ENCODE results near the gene ELOB. TPM values are rescaled to one million over a fixed set of nuclear protein-coding genes. Genes with fewer than 3 reads are reported as not detected.
A peak's percentile ranks its signal among the peaks of the same experiment; 100 is the strongest.
"Not testable (repeated sequence)": the region's sequence is repeated elsewhere in the genome, so short reads cannot be mapped to it uniquely, and the experiment has no call there.

Gene ELOB
- polyA plus RNA-seq, 3 donors from 2014 or later = 252 to 523 (median 328) TPM

DNA sequence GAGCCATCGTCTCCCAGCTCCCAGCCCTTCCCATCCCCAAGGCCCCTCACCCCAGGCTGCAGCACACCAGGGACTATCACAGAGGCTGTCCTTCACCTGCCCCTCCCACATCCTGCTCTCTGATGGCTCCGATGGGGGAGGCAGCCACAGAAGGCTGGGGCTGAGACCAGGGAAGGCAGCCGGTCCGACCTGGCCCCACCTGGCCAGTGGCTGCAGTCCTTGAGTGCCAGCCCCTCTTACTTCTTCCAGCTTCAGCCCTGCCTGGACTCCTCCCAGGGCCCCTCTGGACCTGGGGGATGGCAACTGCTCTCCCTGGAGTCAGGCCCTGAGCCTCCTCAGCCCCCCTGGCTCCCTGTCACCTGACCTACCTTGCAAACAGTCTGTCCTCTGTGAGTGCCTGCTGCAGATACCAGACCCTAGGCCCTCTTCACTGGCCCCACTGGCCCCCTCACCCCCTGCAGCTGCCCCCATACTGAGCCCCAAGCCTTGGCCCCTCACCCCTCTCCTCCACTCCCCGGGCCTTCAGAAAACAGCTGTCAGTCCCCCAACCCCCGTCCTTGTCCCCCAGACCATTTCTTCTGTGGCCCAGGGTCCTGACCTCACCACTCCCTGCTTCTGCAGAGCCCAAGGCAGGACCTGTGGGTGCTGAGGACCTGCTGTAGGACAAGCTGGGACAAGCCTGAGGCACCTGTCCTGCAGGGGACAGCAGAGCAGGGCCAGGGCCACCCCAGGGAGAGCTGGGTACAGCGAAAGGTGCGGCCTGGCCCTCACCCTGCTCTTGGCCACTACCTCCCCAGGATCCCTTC, 37.3 kb downstream of the ELOB start:
- peaks cover 0 to 3% (median 2%) of the 10 kb centered on the region in 3 donors for H3K27me3 Mint-ChIP-seq (ENCODE audit: low read depth in 3 of 3)
- no peak for DNase-seq
- no peaks in the 10 kb centered on the region for H3K9me3 Mint-ChIP-seq
- H3K4me3 Mint-ChIP-seq = no peak overlapping the region
- no peaks in the 10 kb centered on the region for H3K36me3 Mint-ChIP-seq
- no peak overlapping the region for H3K27ac Mint-ChIP-seq
- no peaks in the 10 kb centered on the region for H3K4me1 Mint-ChIP-seq

DNA sequence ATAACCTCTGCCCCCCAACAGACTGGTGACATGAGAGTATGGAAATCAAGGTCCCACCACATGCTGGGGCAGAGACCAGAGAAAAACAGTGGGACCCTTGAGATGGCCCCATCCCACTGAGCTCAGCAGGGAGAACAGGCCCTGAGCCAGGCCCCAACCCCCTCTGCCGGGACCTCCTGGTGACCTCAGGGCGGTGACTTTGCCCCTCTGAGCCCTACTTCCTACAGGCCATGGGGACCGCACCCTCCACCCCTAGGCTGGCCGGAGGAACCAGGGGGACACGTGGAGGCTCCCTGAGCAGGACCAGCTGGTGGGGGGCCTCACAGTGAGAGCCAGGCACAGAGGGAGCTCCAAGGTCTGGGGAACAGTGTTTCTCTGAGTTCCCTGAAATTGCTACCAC, 38.5 kb downstream of the ELOB start:
- no peak overlapping the region for H3K4me3 Mint-ChIP-seq
- DNase-seq = no peak
- H3K9me3 Mint-ChIP-seq = no peaks in the 10 kb centered on the region
- H3K27ac Mint-ChIP-seq = no peak overlapping the region
- H3K36me3 Mint-ChIP-seq = no peaks in the 10 kb centered on the region
- peaks cover 0 to 3% (median under 1%) of the 10 kb centered on the region in 3 donors for H3K27me3 Mint-ChIP-seq (ENCODE audit: low read depth in 3 of 3)
- H3K4me1 Mint-ChIP-seq = no peaks in the 10 kb centered on the region

DNA sequence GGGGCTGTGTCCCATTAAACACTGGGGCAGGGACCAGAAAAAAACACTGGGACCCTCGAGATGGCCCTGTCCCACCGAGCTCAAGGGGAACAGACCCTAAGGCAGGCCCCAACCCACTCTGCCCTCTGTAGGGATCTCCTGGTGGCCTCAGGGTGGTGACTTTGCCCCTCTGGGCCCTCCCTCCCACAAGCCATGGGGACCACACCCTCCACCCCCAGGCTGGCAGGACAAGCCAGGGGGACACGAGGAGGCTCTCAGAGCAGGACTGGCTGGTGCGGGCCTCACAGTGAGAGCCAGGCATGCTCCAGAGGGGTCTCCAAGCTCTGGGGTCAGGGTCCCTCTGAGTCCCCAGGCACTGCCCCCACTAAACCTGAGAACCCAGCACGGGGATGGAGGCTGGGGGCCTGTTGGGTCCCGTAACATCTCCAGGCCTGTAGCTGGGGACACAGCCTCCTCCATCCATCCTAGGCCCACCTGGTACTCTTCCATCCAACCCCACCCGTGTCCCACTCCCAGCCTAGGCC, 39.1 kb downstream of the ELOB start:
- no peaks in the 10 kb centered on the region for H3K4me1 Mint-ChIP-seq
- DNase-seq = no peak
- no peaks in the 10 kb centered on the region for H3K36me3 Mint-ChIP-seq
- H3K9me3 Mint-ChIP-seq = no peaks in the 10 kb centered on the region
- no peak overlapping the region for H3K27ac Mint-ChIP-seq
- no peak overlapping the region for H3K4me3 Mint-ChIP-seq
- peaks cover 0 to 3% (median 0%) of the 10 kb centered on the region in 3 donors for H3K27me3 Mint-ChIP-seq (ENCODE audit: low read depth in 3 of 3)

DNA sequence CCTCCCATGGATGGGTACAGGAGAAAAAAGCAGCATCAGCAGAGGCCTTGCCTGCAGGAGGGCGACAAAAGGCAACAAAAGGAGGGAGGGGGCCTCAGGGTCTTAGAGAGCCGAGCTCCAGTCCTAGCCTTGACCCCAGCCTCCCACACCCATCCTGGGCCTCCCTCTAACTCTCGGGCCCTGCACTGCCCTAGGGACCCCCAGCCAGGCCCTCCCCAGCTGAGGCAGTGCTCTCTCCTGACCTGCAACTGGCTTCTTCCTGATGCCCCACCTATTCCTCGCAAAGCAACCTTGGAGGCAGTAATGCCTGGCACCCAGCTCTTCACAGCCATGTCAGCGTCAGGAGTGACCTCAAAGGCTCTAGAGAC, 39.9 kb downstream of the ELOB start:
- H3K36me3 Mint-ChIP-seq = no peaks in the 10 kb centered on the region
- H3K9me3 Mint-ChIP-seq = no peaks in the 10 kb centered on the region
- DNase-seq = no peak
- no peak overlapping the region for H3K4me3 Mint-ChIP-seq
- H3K27me3 Mint-ChIP-seq (ENCODE audit: low read depth in 3 of 3) = peaks cover 0 to 3% (median 0%) of the 10 kb centered on the region in 3 donors
- no peak overlapping the region for H3K27ac Mint-ChIP-seq
- no peaks in the 10 kb centered on the region for H3K4me1 Mint-ChIP-seq

DNA sequence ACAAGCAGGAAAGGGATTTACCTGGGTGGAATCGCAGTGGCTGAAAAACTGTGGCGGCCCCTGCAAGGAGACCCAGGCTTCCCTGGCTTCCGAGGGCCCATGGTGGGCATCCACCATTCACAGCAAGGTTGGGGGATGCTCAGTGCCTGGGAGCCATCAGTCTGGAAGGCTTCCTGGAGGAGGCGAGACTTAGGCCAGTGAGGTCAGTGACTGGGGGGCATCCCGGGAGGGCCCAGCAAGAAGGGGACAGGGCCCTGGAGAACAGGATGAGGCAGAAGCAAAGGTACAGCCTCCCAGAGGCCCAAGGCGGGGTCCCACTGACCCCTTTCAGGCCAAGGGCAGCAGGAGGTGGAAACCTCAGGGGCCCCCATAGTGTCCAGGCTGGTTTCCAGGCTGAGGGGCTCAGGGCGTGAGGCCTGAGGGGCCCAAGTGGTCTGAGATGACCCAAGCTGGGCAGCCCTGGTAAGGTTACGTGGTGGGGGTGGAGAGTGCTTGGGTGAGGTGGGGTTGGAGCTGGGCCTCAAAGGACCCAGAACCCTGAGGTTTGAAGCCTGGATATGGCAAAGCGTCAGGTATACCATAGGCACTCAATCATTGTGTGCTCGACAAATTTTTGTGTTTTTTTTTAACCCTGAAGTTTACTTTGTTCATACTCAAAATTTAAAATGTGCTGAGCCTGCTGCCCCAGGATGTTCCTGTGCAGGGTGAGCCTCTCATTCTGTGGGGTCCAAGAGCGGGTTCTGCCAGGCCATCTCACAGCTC, 40.4 kb downstream of the ELOB start:
- no peaks in the 10 kb centered on the region for H3K9me3 Mint-ChIP-seq
- peaks cover 0 to 5% (median 0%) of the 10 kb centered on the region in 3 donors for H3K27me3 Mint-ChIP-seq (ENCODE audit: low read depth in 3 of 3)
- no peak overlapping the region for H3K4me3 Mint-ChIP-seq
- H3K36me3 Mint-ChIP-seq = no peaks in the 10 kb centered on the region
- DNase-seq = no peak
- H3K4me1 Mint-ChIP-seq = no peaks in the 10 kb centered on the region
- no peak overlapping the region for H3K27ac Mint-ChIP-seq

DNA sequence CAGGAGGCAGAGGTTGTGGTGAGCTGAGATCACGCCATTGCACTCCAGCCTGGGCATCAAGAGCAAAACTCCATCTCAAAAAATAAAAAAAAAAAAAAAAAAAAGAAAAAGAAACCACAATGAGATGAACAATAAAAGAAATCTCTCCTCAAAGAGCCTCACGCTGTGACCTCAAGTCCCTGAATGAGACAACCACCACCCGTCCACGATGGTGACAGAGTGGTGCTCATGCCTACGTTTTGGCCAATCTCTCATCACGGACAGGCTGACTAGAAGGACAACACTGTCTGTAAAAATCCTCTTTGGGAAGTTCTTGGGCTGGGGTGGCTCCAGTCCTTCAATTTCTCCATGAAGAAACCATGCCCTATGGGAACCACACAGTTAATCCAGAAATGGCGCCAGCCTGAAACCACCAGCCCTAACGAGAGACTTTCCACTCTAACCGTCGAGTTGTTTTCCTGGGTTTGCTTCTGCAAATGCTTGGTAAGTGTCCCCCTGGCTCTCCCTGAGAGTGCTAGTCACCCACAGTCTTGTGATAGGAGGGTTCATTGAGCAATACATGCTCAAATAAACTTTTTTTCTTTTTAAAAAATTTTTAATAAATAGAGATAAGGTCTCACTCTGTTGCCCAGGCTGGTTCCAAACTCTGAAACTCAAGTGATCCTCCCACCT, 42.1 kb downstream of the ELOB start:
- no peak for DNase-seq
- H3K4me1 Mint-ChIP-seq = no peaks in the 10 kb centered on the region
- H3K36me3 Mint-ChIP-seq = no peaks in the 10 kb centered on the region
- H3K27ac Mint-ChIP-seq = no peak overlapping the region
- H3K9me3 Mint-ChIP-seq = no peaks in the 10 kb centered on the region
- peaks cover 0 to 3% (median 0%) of the 10 kb centered on the region in 3 donors for H3K27me3 Mint-ChIP-seq (ENCODE audit: low read depth in 3 of 3)
- H3K4me3 Mint-ChIP-seq = no peak overlapping the region

DNA sequence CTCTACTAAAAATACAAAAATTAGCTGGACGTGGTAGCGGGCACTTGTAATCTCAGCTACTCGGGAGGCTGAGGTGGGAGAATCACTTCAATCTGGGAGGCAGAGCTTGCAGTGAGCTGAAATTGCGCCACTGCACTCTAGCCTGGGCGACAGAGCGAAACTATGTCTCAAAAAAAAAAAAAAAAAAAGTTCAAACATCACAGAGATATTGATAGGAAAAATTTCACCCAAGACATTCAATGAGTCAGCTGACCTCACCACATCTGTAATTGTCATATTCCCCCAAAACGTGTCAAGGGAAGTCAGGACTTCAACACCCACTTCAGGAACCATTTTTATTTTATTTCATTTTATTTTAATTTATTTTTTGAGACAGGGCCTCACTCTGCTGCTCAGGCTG, 49.0 kb downstream of the ELOB start:
- peaks cover 0 to 9% (median 0%) of the 10 kb centered on the region in 3 donors for H3K27me3 Mint-ChIP-seq (ENCODE audit: low read depth in 3 of 3)
- H3K4me3 Mint-ChIP-seq = no peak overlapping the region
- no peaks in the 10 kb centered on the region for H3K4me1 Mint-ChIP-seq
- no peak overlapping the region for H3K27ac Mint-ChIP-seq
- peaks cover 0 to 3% (median 0%) of the 10 kb centered on the region in 3 donors for H3K36me3 Mint-ChIP-seq
- no peak for DNase-seq
- H3K9me3 Mint-ChIP-seq = no peaks in the 10 kb centered on the region

DNA sequence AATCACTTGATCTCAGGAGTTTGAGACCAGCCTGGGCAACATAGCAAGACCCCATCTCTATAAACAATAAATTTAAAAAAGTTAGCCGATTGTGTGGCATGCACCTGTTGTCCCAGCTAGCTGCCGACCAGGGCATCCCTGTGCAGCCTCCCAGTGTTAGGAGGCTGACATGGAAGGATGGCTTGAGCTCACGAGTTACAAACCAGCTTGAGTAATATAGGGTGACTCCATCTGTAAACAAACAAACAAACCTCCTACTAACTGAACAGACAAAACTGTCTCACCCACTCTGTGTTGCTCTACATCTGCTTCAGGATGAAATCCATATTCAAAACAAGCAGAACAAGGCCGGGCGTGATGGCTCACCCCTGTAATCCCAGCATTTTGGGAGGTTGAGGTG, 50.2 kb downstream of the ELOB start:
- Mint-ChIP-seq H3K4me3 (no peak overlapping the region), H3K27me3 (ENCODE audit: low read depth in 3 of 3) (peaks cover 0 to 6% (median 2%) of the 10 kb centered on the region in 3 donors), H3K9me3 (no peaks in the 10 kb centered on the region), H3K27ac (no peak overlapping the region), H3K36me3 (peaks cover 0 to 3% (median 0%) of the 10 kb centered on the region in 3 donors), H3K4me1 (peaks cover 0 to 1% of the 10 kb centered on the region in 2 donors)
- no peak for DNase-seq

DNA sequence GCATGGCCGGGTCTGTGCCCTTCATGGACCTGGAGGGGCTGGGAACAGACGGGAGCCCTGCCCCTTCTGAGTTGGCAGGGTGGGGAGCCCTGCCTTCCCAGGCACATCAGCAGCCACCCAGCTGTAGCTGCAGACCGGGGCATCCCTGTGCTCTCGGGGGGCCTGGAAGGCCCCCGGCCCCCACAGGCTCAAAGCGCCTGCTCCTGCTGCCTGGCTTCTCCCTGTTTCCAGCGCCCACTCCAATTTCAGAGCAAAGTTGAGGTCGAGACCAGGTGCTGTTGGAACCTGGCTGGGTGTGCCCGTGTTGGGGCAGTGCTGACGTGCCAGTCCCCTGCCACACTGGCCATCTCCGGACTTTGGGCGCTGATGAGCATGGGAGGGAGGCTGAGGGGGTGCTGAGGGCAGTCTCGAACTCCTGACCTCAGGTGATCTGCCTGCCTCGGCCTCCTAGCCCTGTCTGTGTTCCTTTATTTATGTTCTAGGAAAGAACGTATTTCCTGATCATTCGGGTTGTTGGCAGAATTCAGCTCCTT, 52.2 kb downstream of the ELOB start:
- Mint-ChIP-seq H3K4me1 (peaks cover 0 to 1% of the 10 kb centered on the region in 2 donors), H3K36me3 (peaks cover 0 to 3% (median 0%) of the 10 kb centered on the region in 3 donors), H3K4me3 (no peak overlapping the region), H3K27ac (no peak overlapping the region), H3K9me3 (no peaks in the 10 kb centered on the region), H3K27me3 (ENCODE audit: low read depth in 3 of 3) (peaks cover 2 to 6% (median 2%) of the 10 kb centered on the region in 3 donors)
- DNase-seq = no peak

DNA sequence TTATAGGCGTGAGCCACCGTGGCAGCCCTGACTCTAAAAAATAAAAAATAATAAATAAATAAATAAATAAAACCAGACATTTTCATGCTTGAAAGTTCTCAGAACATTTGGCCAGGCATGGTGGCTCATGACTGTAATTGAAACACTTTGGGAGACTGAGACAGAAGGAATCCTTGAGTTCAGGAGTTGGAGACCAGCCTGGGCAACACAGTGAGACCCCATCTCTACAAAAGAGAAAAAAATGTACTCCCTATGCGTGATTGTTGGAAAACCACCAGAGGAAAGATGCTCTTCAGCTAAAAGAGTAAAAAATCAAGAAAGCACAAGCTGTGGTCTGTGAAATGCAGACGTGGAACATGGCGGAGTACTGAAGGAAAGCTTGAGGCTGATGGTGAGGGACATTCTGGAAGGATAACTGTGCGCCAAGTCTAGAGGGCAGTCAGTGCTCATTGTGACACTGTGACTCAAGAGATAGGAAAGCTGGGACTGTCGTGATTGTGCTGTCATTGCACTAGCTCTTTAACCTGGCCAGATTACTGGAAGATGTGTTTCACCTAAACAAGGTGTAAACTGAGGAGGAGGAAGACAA, 52.9 kb downstream of the ELOB start:
- Mint-ChIP-seq H3K27ac (no peak overlapping the region), H3K9me3 (no peaks in the 10 kb centered on the region), H3K36me3 (peaks cover 0 to 3% (median 0%) of the 10 kb centered on the region in 3 donors), H3K4me1 (peaks cover 0 to 1% of the 10 kb centered on the region in 2 donors), H3K4me3 (no peak overlapping the region), H3K27me3 (ENCODE audit: low read depth in 3 of 3) (peaks cover 2 to 6% (median 2%) of the 10 kb centered on the region in 3 donors)
- DNase-seq = no peak

DNA sequence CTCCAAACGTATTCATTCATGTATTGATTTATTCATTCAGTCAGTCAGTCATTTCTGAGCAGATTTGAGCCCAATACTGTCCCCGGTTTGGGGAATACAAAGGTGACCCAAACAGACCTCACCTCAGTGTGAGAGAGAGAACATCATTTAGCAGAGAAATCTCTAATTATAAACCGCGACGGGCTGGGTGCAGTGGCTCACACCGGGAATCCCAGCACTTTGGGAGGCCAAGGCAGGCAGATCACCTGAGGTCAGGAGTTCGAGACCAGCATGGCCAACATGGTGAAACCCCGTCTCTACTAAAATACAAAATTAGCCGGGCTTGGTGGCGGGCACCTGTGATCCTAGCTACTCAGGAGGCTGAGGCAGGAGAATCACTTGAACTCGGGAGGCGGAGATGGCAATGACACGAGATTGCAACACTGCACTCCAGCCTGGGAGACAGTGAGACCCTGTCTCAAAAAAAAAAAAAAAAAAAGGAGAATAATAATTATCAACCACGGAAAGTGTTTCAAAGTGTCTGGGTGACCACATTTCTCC, 55.4 kb downstream of the ELOB start:
- not testable (repeated sequence) for H3K4me1 Mint-ChIP-seq; H3K27me3 Mint-ChIP-seq (ENCODE audit: low read depth in 3 of 3); H3K36me3 Mint-ChIP-seq; DNase-seq; H3K9me3 Mint-ChIP-seq
- Mint-ChIP-seq H3K27ac (peak overlapping the region in 1 of 6 donors; percentile 70), H3K4me3 (peak overlapping the region; percentile 26 to 72 (median 62))
